Measurements from ENCODE around the gene NMUR1. TPM values are rescaled to one million over a fixed set of nuclear protein-coding genes. Genes with fewer than 3 reads are reported as not detected.

NMUR1 gene
- polyA plus RNA-seq, 2 of the 4 experiments (the other 2 are of a cell fraction): not detected

GRCh38 chr2:231502596-231502995 lies 27.6 kb downstream of the NMUR1 start:
- POLR2A ChIA-PET: no interaction called here
- CTCF ChIA-PET: interaction anchor here (1.0 to 1.4 kb wide), 3 partner anchors 10 to 20 kb away, joined by 3 to 4 read pairs (median 4); no protein-coding TSS in a partner anchor
- ATAC-seq: no peak
- DNase-seq (ENCODE audit: low read depth in 1 of 2, low spot score in 1 of 2): no peak
- no peak for FAIRE-seq
- H3K4me2 ChIP-seq: no peak overlapping the region
- no peak overlapping the region for H3K4me3 ChIP-seq
- TF ChIP-seq MYC (IDR thresholded peaks at IDR 0.05; ENCODE audit: borderline replicate concordance, low read length) (no peak), HDAC2 (IDR thresholded peaks at IDR 0.05) (no peak), NR3C1 (IDR thresholded peaks at IDR 0.05) (no peak), JUNB (IDR thresholded peaks at IDR 0.05) (no peak), EHMT2 (IDR thresholded peaks at IDR 0.05; ENCODE audit: low read depth) (no peak), BCL3 (IDR thresholded peaks at IDR 0.05) (no peak), NPAS2 (CRISPR knock-in tag; IDR thresholded peaks at IDR 0.05; ENCODE audit: borderline replicate concordance) (no peak), RNF2 (IDR thresholded peaks at IDR 0.05; ENCODE audit: borderline replicate concordance, low read depth) (no peak), HOXB13 (CRISPR knock-in tag; IDR thresholded peaks at IDR 0.05; ENCODE audit: low read depth) (no peak)
- no peaks in the 10 kb centered on the region for H3K9me3 ChIP-seq
- no peaks in the 10 kb centered on the region for H3K4me1 ChIP-seq
- H3K27ac ChIP-seq: no peak overlapping the region

- 94% methylated on average over 1 of the region's 1 CpG for WGBS (ENCODE audit: missing lambda C conversion rate)
- DNase-seq (ENCODE audit: low read depth in 1 of 2, low spot score in 1 of 2) (no peak), FAIRE-seq (no peak), ATAC-seq (no peak)
- no peaks in the 10 kb centered on the region for H3K4me1 ChIP-seq
- no peaks in the 10 kb centered on the region for H3K9me3 ChIP-seq
- ChIA-PET POLR2A (no interaction called here), CTCF (no interaction called here)
- H3K4me2 ChIP-seq: no peak overlapping the region
- H3K4me3 ChIP-seq: no peak overlapping the region
- H3K27ac ChIP-seq: no peak overlapping the region
- TF ChIP-seq HMGXB4 (CRISPR knock-in tag; IDR thresholded peaks at IDR 0.05; ENCODE audit: borderline replicate concordance) (no peak), MYC (IDR thresholded peaks at IDR 0.05; ENCODE audit: borderline replicate concordance, low read length) (no peak), MAFK (IDR thresholded peaks at IDR 0.05; ENCODE audit: partially characterized antibody) (peak; percentile 85)
These were observed 32.6 kb downstream of the NMUR1 start for GRCh38 chr2:231497651-231498050.

- no peak for FAIRE-seq
- ATAC-seq: no peak
- ChIA-PET POLR2A (interaction anchor here (1.2 kb wide), 1 partner anchor 30 kb away, joined by 4 read pairs; the partner anchor contains the start of gene NCL), CTCF (interaction anchor here (2.8 kb wide), 1 partner anchor 12 kb away, joined by 10 read pairs; no protein-coding TSS in a partner anchor)
- WGBS (ENCODE audit: missing lambda C conversion rate): 67% methylated on average over 3 of the region's 3 CpGs
- H3K4me3 ChIP-seq: no peak overlapping the region
- no peak for DNase-seq (ENCODE audit: low read depth in 1 of 2, low spot score in 1 of 2)
- no peak overlapping the region for H3K27ac ChIP-seq
- H3K4me1 ChIP-seq: no peaks in the 10 kb centered on the region
- no peaks in the 10 kb centered on the region for H3K9me3 ChIP-seq
- H3K4me2 ChIP-seq: no peak overlapping the region
- TF ChIP-seq ZNF302 (CRISPR knock-in tag; IDR thresholded peaks at IDR 0.05): no peak
- TF ChIP-seq ESRRA (IDR thresholded peaks at IDR 0.05; ENCODE audit: borderline replicate concordance, low read length): no peak
- TF ChIP-seq EHF (CRISPR knock-in tag; IDR thresholded peaks at IDR 0.05): no peak
- no peak for TF ChIP-seq GATA3 (IDR thresholded peaks at IDR 0.05; ENCODE audit: borderline replicate concordance)
- TF ChIP-seq ZSCAN20 (CRISPR knock-in tag; IDR thresholded peaks at IDR 0.05): no peak
- no peak for TF ChIP-seq SREBF2 (IDR thresholded peaks at IDR 0.05)
- TF ChIP-seq HOXB5 (CRISPR knock-in tag; IDR thresholded peaks at IDR 0.05): no peak
- TF ChIP-seq MYC (IDR thresholded peaks at IDR 0.05; ENCODE audit: borderline replicate concordance, low read length): no peak
- TF ChIP-seq ZFP36 (IDR thresholded peaks at IDR 0.05; ENCODE audit: borderline replicate concordance, partially characterized antibody): no peak
- TF ChIP-seq KDM1A (IDR thresholded peaks at IDR 0.05; ENCODE audit: low read depth): no peak
- no peak for TF ChIP-seq PBX3 (IDR thresholded peaks at IDR 0.05)
- no peak for TF ChIP-seq ELK1 (IDR thresholded peaks at IDR 0.05; ENCODE audit: low read depth, low read length)
- TF ChIP-seq USF2 (IDR thresholded peaks at IDR 0.05): no peak
- TF ChIP-seq FOSL2 (IDR thresholded peaks at IDR 0.05): no peak
- TF ChIP-seq FOSL2 (CRISPR knock-in tag; IDR thresholded peaks at IDR 0.05): no peak
- TF ChIP-seq ATOH8 (CRISPR knock-in tag; IDR thresholded peaks at IDR 0.05; ENCODE audit: low read depth): no peak
- TF ChIP-seq CBX8 (IDR thresholded peaks at IDR 0.05): no peak
- TF ChIP-seq HMGXB4 (CRISPR knock-in tag; IDR thresholded peaks at IDR 0.05; ENCODE audit: borderline replicate concordance): no peak
These were observed 35.6 kb downstream of the NMUR1 start for GRCh38 chr2:231494669-231495068.

Data from A549 (cell line).